ENCODE measurements around the gene KRTAP5-4.

GRCh38 chr11:1624621-1625020 lies 2.7 kb upstream of the KRTAP5-4 start:
- TF ChIP-seq CTCF (IDR thresholded peaks at IDR 0.05) (no peak), EZH2 (IDR thresholded peaks at IDR 0.05; ENCODE audit: borderline replicate concordance, insufficient read depth, low read depth, low read length, poor library complexity, severe bottlenecking) (no peak)

All from B cell (primary cell).